GM23338 (cell line): Measurements from ENCODE around the gene DNAH17. TPM values are rescaled to one million over a fixed set of nuclear protein-coding genes. Genes with fewer than 3 reads are reported as not detected.

Experiments used
- ATAC-seq: fragments of 200-7000 bp; cut with Tn5 transposase; 3 replicates; pipeline ENCODE4 v1.9.1; 2020
- DNase-seq: peaks from one replicate; pipeline ENCODE4 v3.0.0-alpha.2; 2015; ENCODE audit warnings: low spot score
- H2AFZ ChIP-seq: fragments of 200-600 bp; sonication (generic); 2 replicates; pipeline ENCODE4 v1.8.0; 2016; ENCODE audit warnings: antibody characterized with exemption, mild to moderate bottlenecking, moderate library complexity
- H3F3A ChIP-seq: fragments of 200-600 bp; sonication (generic); replicated peaks from 2 replicates; pipeline ENCODE4 v1.8.0; 2017; ENCODE audit warnings: antibody characterized with exemption, mixed run types, low read depth
- H3K27ac ChIP-seq: fragments of 200-600 bp; sonication (generic); 2 replicates; pipeline ENCODE4 v1.6.1; 2016; ENCODE audit warnings: low read depth
- H3K27me3 ChIP-seq: fragments of 200-600 bp; sonication (generic); 2 replicates; pipeline ENCODE4 v1.8.0; 2016; ENCODE audit warnings: mild to moderate bottlenecking, mixed run types, moderate library complexity; ENCODE audit not compliant: insufficient read depth
- H3K36me3 ChIP-seq: fragments of 200-600 bp; sonication (generic); 2 replicates; pipeline ENCODE4 v1.8.0; 2016; ENCODE audit warnings: mild to moderate bottlenecking; ENCODE audit not compliant: insufficient read depth
- H3K4me1 ChIP-seq: fragments of 200-600 bp; sonication (generic); 2 replicates; pipeline ENCODE4 v1.8.0; 2016; ENCODE audit warnings: mild to moderate bottlenecking, moderate library complexity; ENCODE audit not compliant: insufficient read depth
- H3K4me2 ChIP-seq: fragments of 200-600 bp; sonication (generic); 2 replicates; pipeline ENCODE4 v1.7.1; 2017; ENCODE audit warnings: mixed run types
- H3K4me3 ChIP-seq: fragments of 200-600 bp; sonication (generic); 2 replicates; pipeline ENCODE4 v1.6.1; 2016; ENCODE audit warnings: mixed run types
- H3K79me2 ChIP-seq: fragments of 200-600 bp; sonication (generic); replicated peaks from 2 replicates; pipeline ENCODE4 v1.8.0; 2017; ENCODE audit warnings: mild to moderate bottlenecking; ENCODE audit not compliant: insufficient read depth
- H3K9me2 ChIP-seq: fragments of 200-600 bp; sonication (generic); 2 replicates; pipeline ENCODE4 v1.8.0; 2017; ENCODE audit not compliant: insufficient read depth
- H4K20me1 ChIP-seq: fragments of 200-600 bp; sonication (generic); replicated peaks from 2 replicates; pipeline ENCODE4 v1.8.0; 2017; ENCODE audit warnings: mild to moderate bottlenecking; ENCODE audit not compliant: insufficient read depth
- H3K27ac Mint-ChIP-seq: 2 replicates; pipeline ENCODE4 v1.8.0; 2020; ENCODE audit warnings: inconsistent platforms, mild to moderate bottlenecking, moderate library complexity, mixed read lengths
- H3K27me3 Mint-ChIP-seq: 3 replicates; pipeline ENCODE4 v1.8.0; 2022; ENCODE audit warnings: low read depth, mild to moderate bottlenecking, moderate library complexity, mixed read lengths, inconsistent platforms; ENCODE audit not compliant: insufficient read depth, poor library complexity
- H3K36me3 Mint-ChIP-seq: 3 replicates; pipeline ENCODE4 v1.8.0; 2021; ENCODE audit warnings: low read depth, mild to moderate bottlenecking, inconsistent platforms, moderate library complexity, mixed read lengths
- H3K4me1 Mint-ChIP-seq: 3 replicates; pipeline ENCODE4 v1.8.0; 2020; ENCODE audit warnings: mild to moderate bottlenecking, inconsistent platforms, mixed read lengths
- H3K4me3 Mint-ChIP-seq: 3 replicates; pipeline ENCODE4 v1.8.0; 2021; ENCODE audit warnings: moderate library complexity, mild to moderate bottlenecking, inconsistent platforms, mixed read lengths
- H3K9me3 Mint-ChIP-seq: 3 replicates; pipeline ENCODE4 v1.8.0; 2020; ENCODE audit warnings: moderate library complexity, mild to moderate bottlenecking, inconsistent platforms, mixed read lengths
- EZH2phosphoT487 ChIP-seq: fragments of 200-600 bp; sonication (generic); IDR thresholded peaks from one replicate; pipeline ENCODE4 v1.8.1; 2018; ENCODE audit warnings: antibody characterized with exemption; ENCODE audit not compliant: unreplicated experiment
- REST ChIP-seq: IDR thresholded peaks from one replicate; pipeline ENCODE4 v1.6.1; 2018; ENCODE audit warnings: antibody characterized with exemption; ENCODE audit not compliant: unreplicated experiment
- ZNF331 ChIP-seq: fragments of 250-450 bp; sonication (Bioruptor Pico); IDR thresholded peaks from 2 replicates; pipeline ENCODE4 v1.5.0; 2020; ENCODE audit warnings: low read depth, mild to moderate bottlenecking, moderate library complexity
- polyA plus RNA-seq: library from polyadenylated mRNA; unstranded; fragments of >200 nt; fragmentation: Nextera tagmentation; extraction: Ambion mirVana; gene quantifications from 2 replicates; pipeline ENCODE4 v1.2.1, GENCODE V29; 2016
- total RNA-seq: library from RNA; depleted of rRNA; stranded (reverse); fragments of >200 nt; shearing (Covaris generic); gene quantifications from 2 replicates; pipeline ENCODE4 v1.2.3, GENCODE V29; 2014
- TF ChIP-seq, protein P1 (sequence below): fragments of 250-450 bp; sonication (Bioruptor Pico); IDR thresholded peaks from 2 replicates; pipeline ENCODE4 v1.5.0; 2020; ENCODE audit warnings: mild to moderate bottlenecking, moderate library complexity

Gene DNAH17
- total and polyA plus RNA-seq, 2 experiments from 2014 or later = 0.59 to 2.0 TPM

GRCh38 chr17:78426293-78426879 is 150.8 kb downstream of the DNAH17 start:
- Histone ChIP-seq H4K20me1 (peaks cover 3% of the 10 kb centered on the region; the same call in 1 of the 2 replicates), H3K79me2 (0 out of 2 replicates have a peak, but pooled peaks cover 9% of the 10 kb centered on the region), H3F3A (peaks cover 16% of the 10 kb centered on the region), H3K4me1 (peaks cover 9% of the 10 kb centered on the region; the same call in 1 of the 2 replicates), H3K27me3 (no peaks in the 10 kb centered on the region), H3K4me2 (no peak overlapping the region), H3K36me3 (peaks cover 9% of the 10 kb centered on the region; the same call in 1 of the 2 replicates), H3K27ac (no peak overlapping the region), H2AFZ (no peak overlapping the region), H3K9me2 (no peaks in the 10 kb centered on the region), H3K4me3 (no peak overlapping the region)
- TF ChIP-seq EZH2phosphoT487 (no peak), REST (no peak), ZNF331 (CRISPR knock-in tag) (no peak)
- TF ChIP-seq, protein P1, sequence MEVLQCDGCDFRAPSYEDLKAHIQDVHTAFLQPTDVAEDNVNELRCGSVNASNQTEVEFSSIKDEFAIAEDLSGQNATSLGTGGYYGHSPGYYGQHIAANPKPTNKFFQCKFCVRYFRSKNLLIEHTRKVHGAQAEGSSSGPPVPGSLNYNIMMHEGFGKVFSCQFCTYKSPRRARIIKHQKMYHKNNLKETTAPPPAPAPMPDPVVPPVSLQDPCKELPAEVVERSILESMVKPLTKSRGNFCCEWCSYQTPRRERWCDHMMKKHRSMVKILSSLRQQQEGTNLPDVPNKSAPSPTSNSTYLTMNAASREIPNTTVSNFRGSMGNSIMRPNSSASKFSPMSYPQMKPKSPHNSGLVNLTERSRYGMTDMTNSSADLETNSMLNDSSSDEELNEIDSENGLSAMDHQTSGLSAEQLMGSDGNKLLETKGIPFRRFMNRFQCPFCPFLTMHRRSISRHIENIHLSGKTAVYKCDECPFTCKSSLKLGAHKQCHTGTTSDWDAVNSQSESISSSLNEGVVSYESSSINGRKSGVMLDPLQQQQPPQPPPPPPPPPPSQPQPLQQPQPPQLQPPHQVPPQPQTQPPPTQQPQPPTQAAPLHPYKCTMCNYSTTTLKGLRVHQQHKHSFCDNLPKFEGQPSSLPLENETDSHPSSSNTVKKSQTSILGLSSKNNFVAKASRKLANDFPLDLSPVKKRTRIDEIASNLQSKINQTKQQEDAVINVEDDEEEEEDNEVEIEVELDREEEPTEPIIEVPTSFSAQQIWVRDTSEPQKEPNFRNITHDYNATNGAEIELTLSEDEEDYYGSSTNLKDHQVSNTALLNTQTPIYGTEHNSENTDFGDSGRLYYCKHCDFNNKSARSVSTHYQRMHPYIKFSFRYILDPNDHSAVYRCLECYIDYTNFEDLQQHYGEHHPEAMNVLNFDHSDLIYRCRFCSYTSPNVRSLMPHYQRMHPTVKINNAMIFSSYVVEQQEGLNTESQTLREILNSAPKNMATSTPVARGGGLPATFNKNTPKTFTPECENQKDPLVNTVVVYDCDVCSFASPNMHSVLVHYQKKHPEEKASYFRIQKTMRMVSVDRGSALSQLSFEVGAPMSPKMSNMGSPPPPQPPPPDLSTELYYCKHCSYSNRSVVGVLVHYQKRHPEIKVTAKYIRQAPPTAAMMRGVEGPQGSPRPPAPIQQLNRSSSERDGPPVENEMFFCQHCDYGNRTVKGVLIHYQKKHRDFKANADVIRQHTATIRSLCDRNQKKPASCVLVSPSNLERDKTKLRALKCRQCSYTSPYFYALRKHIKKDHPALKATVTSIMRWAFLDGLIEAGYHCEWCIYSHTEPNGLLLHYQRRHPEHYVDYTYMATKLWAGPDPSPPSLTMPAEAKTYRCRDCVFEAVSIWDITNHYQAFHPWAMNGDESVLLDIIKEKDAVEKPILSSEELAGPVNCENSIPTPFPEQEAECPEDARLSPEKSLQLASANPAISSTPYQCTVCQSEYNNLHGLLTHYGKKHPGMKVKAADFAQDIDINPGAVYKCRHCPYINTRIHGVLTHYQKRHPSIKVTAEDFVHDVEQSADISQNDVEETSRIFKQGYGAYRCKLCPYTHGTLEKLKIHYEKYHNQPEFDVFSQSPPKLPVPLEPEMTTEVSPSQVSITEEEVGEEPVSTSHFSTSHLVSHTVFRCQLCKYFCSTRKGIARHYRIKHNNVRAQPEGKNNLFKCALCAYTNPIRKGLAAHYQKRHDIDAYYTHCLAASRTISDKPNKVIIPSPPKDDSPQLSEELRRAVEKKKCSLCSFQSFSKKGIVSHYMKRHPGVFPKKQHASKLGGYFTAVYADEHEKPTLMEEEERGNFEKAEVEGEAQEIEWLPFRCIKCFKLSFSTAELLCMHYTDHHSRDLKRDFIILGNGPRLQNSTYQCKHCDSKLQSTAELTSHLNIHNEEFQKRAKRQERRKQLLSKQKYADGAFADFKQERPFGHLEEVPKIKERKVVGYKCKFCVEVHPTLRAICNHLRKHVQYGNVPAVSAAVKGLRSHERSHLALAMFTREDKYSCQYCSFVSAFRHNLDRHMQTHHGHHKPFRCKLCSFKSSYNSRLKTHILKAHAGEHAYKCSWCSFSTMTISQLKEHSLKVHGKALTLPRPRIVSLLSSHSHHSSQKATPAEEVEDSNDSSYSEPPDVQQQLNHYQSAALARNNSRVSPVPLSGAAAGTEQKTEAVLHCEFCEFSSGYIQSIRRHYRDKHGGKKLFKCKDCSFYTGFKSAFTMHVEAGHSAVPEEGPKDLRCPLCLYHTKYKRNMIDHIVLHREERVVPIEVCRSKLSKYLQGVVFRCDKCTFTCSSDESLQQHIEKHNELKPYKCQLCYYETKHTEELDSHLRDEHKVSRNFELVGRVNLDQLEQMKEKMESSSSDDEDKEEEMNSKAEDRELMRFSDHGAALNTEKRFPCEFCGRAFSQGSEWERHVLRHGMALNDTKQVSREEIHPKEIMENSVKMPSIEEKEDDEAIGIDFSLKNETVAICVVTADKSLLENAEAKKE (CRISPR knock-in tag) = no peak
- ATAC-seq (no peak), DNase-seq (no peak)
- Mint-ChIP-seq H3K9me3 (no peaks in the 10 kb centered on the region), H3K4me1 (peaks cover 24% of the 10 kb centered on the region), H3K36me3 (peaks cover 54% of the 10 kb centered on the region), H3K27me3 (peaks cover 16% of the 10 kb centered on the region), H3K27ac (no peak overlapping the region), H3K4me3 (no peak overlapping the region)
